ENCODE data around the gene IPO5.

GRCh38 chr13:98013241-98013640, 59.8 kb downstream of the IPO5 start:
- TF ChIP-seq CTCF (optimal IDR thresholded peaks at IDR 0.05 in 1 of 3, IDR thresholded peaks at IDR 0.05 in 1 of 3, conservative IDR thresholded peaks at IDR 0.05 in 1 of 3; ENCODE audit: extremely low read depth in 1 of 3, insufficient read depth in 2 of 3, low read length in 3 of 3) = no peak
- no peak for TF ChIP-seq EZH2 (IDR thresholded peaks at IDR 0.05; ENCODE audit: low read length)

Measured in keratinocyte (primary cell).